Activated B cell treated with CpG ODN at 0.5 μM for 24 hours (primary cell): ENCODE data around the gene TMEM131. TPM values are rescaled to one million over a fixed set of nuclear protein-coding genes. Genes with fewer than 3 reads are reported as not detected.
A peak's percentile ranks its signal among the peaks of the same experiment; 100 is the strongest.

Source experiments
- ATAC-seq: fragments of 200-7000 bp; cut with Tn5 transposase; one replicate; pipeline ENCODE4 v1.10.0; 2021; ENCODE audit warnings: low read depth, mild to moderate bottlenecking, moderate library complexity
- CTCF ChIA-PET: fragments of 350-600 bp; sonication (Branson Sonifier 250); formaldehyde crosslinking; loops from one replicate; lab custom pipeline; 2021; ENCODE audit warnings: antibody characterized with exemption; lab: Charles Lee
- POLR2A ChIA-PET: fragments of 350-600 bp; sonication (Branson Sonifier 250); formaldehyde crosslinking; loops from one replicate; lab custom pipeline; 2021; ENCODE audit warnings: antibody characterized with exemption; lab: Charles Lee
- DNase-seq: peaks from one replicate; pipeline ENCODE4 v3.0.0; 2022
- H3K27ac Mint-ChIP-seq: one replicate; pipeline ENCODE4 v1.8.0; 2020; ENCODE audit warnings: mixed read lengths
- H3K27me3 Mint-ChIP-seq: one replicate; pipeline ENCODE4 v1.8.0; 2021; ENCODE audit warnings: mixed read lengths
- H3K36me3 Mint-ChIP-seq: one replicate; pipeline ENCODE4 v1.8.0; 2021; ENCODE audit warnings: low read depth, mixed read lengths
- H3K4me1 Mint-ChIP-seq: one replicate; pipeline ENCODE4 v1.8.0; 2021; ENCODE audit warnings: mixed read lengths
- H3K4me3 Mint-ChIP-seq: one replicate; pipeline ENCODE4 v1.8.0; 2020; ENCODE audit warnings: mild to moderate bottlenecking, mixed read lengths
- H3K9me3 Mint-ChIP-seq: one replicate; pipeline ENCODE4 v1.8.0; 2020; ENCODE audit warnings: mixed read lengths
- CTCF ChIP-seq: fragments of 200-600 bp; IDR thresholded peaks from one replicate; pipeline ENCODE4 v1.8.0; 2022; ENCODE audit warnings: antibody characterized with exemption, mild to moderate bottlenecking
- intact Hi-C: fragments of 100-400 bp; cut with micrococcal nuclease; formaldehyde crosslinking; loops from one replicate; pipeline ENCODE4 v1.15.1; 2024
- total RNA-seq: library from RNA; stranded (reverse); gene quantifications from 2 replicates; pipeline ENCODE4 v1.2.3, GENCODE V29; 2022

The TMEM131 gene
- total RNA-seq, 1 donor from 2014 or later, result 146 TPM

- Mint-ChIP-seq H3K36me3 (peaks cover 56% of the 10 kb centered on the region), H3K9me3 (no peaks in the 10 kb centered on the region), H3K27me3 (no peaks in the 10 kb centered on the region), H3K4me3 (no peak overlapping the region), H3K27ac (no peak overlapping the region), H3K4me1 (no peaks in the 10 kb centered on the region)
- CTCF ChIA-PET, result interaction anchor here (0.7 to 2.5 kb wide), 32 partner anchors 9 to 605 kb away, joined by 3 to 42 read pairs (median 4); partner anchors contain the start of gene VWA3B
- intact Hi-C loops, result loop anchor here (1.0 to 2.0 kb wide), 9 partner anchors 188 to 578 kb away; partner anchors contain the start of genes TMEM131 and VWA3B
- ATAC-seq (peak; percentile 96), DNase-seq (peak; percentile 68)
- peak; percentile 33 for TF ChIP-seq CTCF
- POLR2A ChIA-PET, result interaction anchor here (0.7 to 1.4 kb wide), 6 partner anchors 185 to 578 kb away, joined by 3 to 6 read pairs (median 4); partner anchors contain the start of gene TMEM131
Measured at GRCh38 chr2:97806738-97807618, 188.8 kb downstream of the TMEM131 start.

- peaks cover 52% of the 10 kb centered on the region for H3K36me3 Mint-ChIP-seq
- ChIA-PET CTCF (interaction anchor here (1.4 to 2.5 kb wide), 8 partner anchors 14 to 579 kb away, joined by 3 to 42 read pairs (median 21); partner anchors contain the start of gene VWA3B), POLR2A (interaction anchor here (1.4 kb wide), 1 partner anchor 187 kb away, joined by 3 read pairs; no protein-coding TSS in a partner anchor)
- DNase-seq (no peak), ATAC-seq (no peak)
- no peaks in the 10 kb centered on the region for H3K27me3 Mint-ChIP-seq
- intact Hi-C loops, result loop anchor here (1.0 to 2.0 kb wide), 9 partner anchors 190 to 580 kb away; partner anchors contain the start of genes TMEM131 and VWA3B
- H3K4me1 Mint-ChIP-seq, result no peaks in the 10 kb centered on the region
- TF ChIP-seq CTCF, result no peak
- H3K9me3 Mint-ChIP-seq, result no peaks in the 10 kb centered on the region
- no peak overlapping the region for H3K4me3 Mint-ChIP-seq
- H3K27ac Mint-ChIP-seq, result no peak overlapping the region
Measured at GRCh38 chr2:97805776-97806175, 190.0 kb downstream of the TMEM131 start.

DNA sequence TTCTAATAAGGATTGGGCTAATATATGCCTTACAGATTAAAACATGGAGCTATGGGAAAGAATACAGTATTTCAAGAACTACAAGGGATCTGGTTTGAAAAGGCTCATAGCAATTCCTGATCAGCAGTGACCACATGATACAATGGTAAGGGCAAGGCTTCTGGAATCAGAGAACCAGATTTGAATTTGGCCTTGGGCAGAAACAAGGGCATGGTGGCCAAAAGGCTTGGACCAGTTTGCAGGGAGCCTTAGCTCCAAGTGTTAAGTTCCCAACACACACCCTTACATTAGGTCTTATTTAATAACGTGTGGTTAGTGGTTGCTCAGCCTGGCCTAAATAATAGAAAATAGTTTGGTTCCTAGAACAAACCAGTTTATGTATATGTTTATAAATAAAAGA, 194.7 kb downstream of the TMEM131 start:
- ChIA-PET CTCF (interaction anchor here (1.0 kb wide), 1 partner anchor 469 kb away, joined by 4 read pairs; no protein-coding TSS in a partner anchor), POLR2A (no interaction called here)
- peaks cover 89% of the 10 kb centered on the region for H3K36me3 Mint-ChIP-seq
- H3K4me3 Mint-ChIP-seq, result no peak overlapping the region
- DNase-seq (no peak), ATAC-seq (no peak)
- H3K4me1 Mint-ChIP-seq, result no peaks in the 10 kb centered on the region
- H3K27ac Mint-ChIP-seq, result no peak overlapping the region
- intact Hi-C loops, result no loop called here
- no peaks in the 10 kb centered on the region for H3K9me3 Mint-ChIP-seq
- TF ChIP-seq CTCF, result no peak
- no peaks in the 10 kb centered on the region for H3K27me3 Mint-ChIP-seq

- DNase-seq, result no peak
- Mint-ChIP-seq H3K4me1 (no peaks in the 10 kb centered on the region), H3K27ac (no peak overlapping the region), H3K27me3 (no peaks in the 10 kb centered on the region), H3K4me3 (no peak overlapping the region), H3K9me3 (no peaks in the 10 kb centered on the region), H3K36me3 (peaks cover 83% of the 10 kb centered on the region)
- no peak for ATAC-seq
- POLR2A ChIA-PET, result no interaction called here
- intact Hi-C loops, result no loop called here
- TF ChIP-seq CTCF, result no peak
- CTCF ChIA-PET, result no interaction called here
Measured at GRCh38 chr2:97798416-97798815, 197.3 kb downstream of the TMEM131 start.

GRCh38 chr2:97797355-97797754, 198.4 kb downstream of the TMEM131 start:
- no peak overlapping the region for H3K4me3 Mint-ChIP-seq
- intact Hi-C loops, result no loop called here
- peaks cover 84% of the 10 kb centered on the region for H3K36me3 Mint-ChIP-seq
- no peak for DNase-seq
- H3K27ac Mint-ChIP-seq, result no peak overlapping the region
- H3K9me3 Mint-ChIP-seq, result no peaks in the 10 kb centered on the region
- H3K27me3 Mint-ChIP-seq, result no peaks in the 10 kb centered on the region
- CTCF ChIA-PET, result no interaction called here
- TF ChIP-seq CTCF, result no peak
- H3K4me1 Mint-ChIP-seq, result no peaks in the 10 kb centered on the region
- POLR2A ChIA-PET, result no interaction called here
- ATAC-seq, result no peak
